ENCODE data around the gene CHST8.

- TF ChIP-seq POLR2A (IDR thresholded peaks at IDR 0.05; ENCODE audit: insufficient read depth in 1 of 2, low read depth in 2 of 2, low read length in 2 of 2) (no peak), EP300 (IDR thresholded peaks at IDR 0.05; ENCODE audit: low read depth in 2 of 2, low read length in 2 of 2) (no peak), EP300 (CRISPR knock-in tag; IDR thresholded peaks at IDR 0.05; ENCODE audit: borderline replicate concordance) (no peak), ETS1 (CRISPR knock-in tag; IDR thresholded peaks at IDR 0.05) (no peak), PAF1 (CRISPR knock-in tag; IDR thresholded peaks at IDR 0.05) (no peak), CTCF (CRISPR knock-in tag; IDR thresholded peaks at IDR 0.05) (no peak), ZFP37 (CRISPR knock-in tag; IDR thresholded peaks at IDR 0.05; ENCODE audit: borderline replicate concordance) (no peak), HIC2 (CRISPR knock-in tag; IDR thresholded peaks at IDR 0.05; ENCODE audit: low read depth) (no peak), RNF2 (conservative IDR thresholded peaks at IDR 0.05; ENCODE audit: low read depth) (no peak), PAX8 (CRISPR knock-in tag; IDR thresholded peaks at IDR 0.05; ENCODE audit: borderline replicate concordance) (no peak), ZFYVE20 (CRISPR knock-in tag; IDR thresholded peaks at IDR 0.05; ENCODE audit: borderline replicate concordance, low read depth) (no peak)
These were observed 31.5 kb upstream of the CHST8 start for GRCh38 chr19:33590224-33590623.

Data from HepG2 (cell line).